Calu3 (cell line): ENCODE data around the gene COQ10A. TPM values are rescaled to one million over a fixed set of nuclear protein-coding genes. Genes with fewer than 3 reads are reported as not detected.
"Not testable (repeated sequence)": the region's sequence is repeated elsewhere in the genome, so short reads cannot be mapped to it uniquely, and the experiment has no call there.

ENCODE experiments used
- BruUV-seq: library from RNA; stranded (reverse); fragments of 400-500 nt; replicated peaks from 2 replicates; lab custom pipeline; 2021; lab: Mats Ljungman, UMichigan
- CTCF ChIA-PET: fragments of 300-600 bp; sonication (Branson Sonifier 250); formaldehyde crosslinking; loops from one replicate; lab custom pipeline; 2022; ENCODE audit warnings: antibody characterized with exemption; lab: Charles Lee
- DNase-seq: peaks from one replicate; pipeline ENCODE4 v3.0.0; 2022
- H3K27ac Mint-ChIP-seq: one replicate; pipeline ENCODE4 v1.8.0; 2022; ENCODE audit warnings: mixed read lengths; ENCODE audit not compliant: unreplicated experiment
- H3K27me3 Mint-ChIP-seq: one replicate; pipeline ENCODE4 v1.8.0; 2022; ENCODE audit warnings: mixed read lengths; ENCODE audit not compliant: unreplicated experiment
- H3K36me3 Mint-ChIP-seq: one replicate; pipeline ENCODE4 v1.8.0; 2022; ENCODE audit warnings: mild to moderate bottlenecking, moderate library complexity, mixed read lengths; ENCODE audit not compliant: insufficient read depth, unreplicated experiment
- H3K4me1 Mint-ChIP-seq: one replicate; pipeline ENCODE4 v1.8.0; 2022; ENCODE audit warnings: mild to moderate bottlenecking, low read depth, mixed read lengths; ENCODE audit not compliant: unreplicated experiment
- H3K4me3 Mint-ChIP-seq: one replicate; pipeline ENCODE4 v1.8.0; 2022; ENCODE audit warnings: mild to moderate bottlenecking, low read depth, moderate library complexity, mixed read lengths; ENCODE audit not compliant: unreplicated experiment
- H3K9me3 Mint-ChIP-seq: one replicate; pipeline ENCODE4 v1.8.0; 2022; ENCODE audit warnings: low read depth, mixed read lengths; ENCODE audit not compliant: unreplicated experiment
- CTCF ChIP-seq: fragments of 200-600 bp; IDR thresholded peaks from one replicate; pipeline ENCODE4 v1.8.0; 2022; ENCODE audit warnings: antibody characterized with exemption; ENCODE audit not compliant: unreplicated experiment
- intact Hi-C: fragments of 100-400 bp; cut with micrococcal nuclease; formaldehyde crosslinking; loops from one replicate; pipeline ENCODE4 v1.10.0; 2022; ENCODE audit not compliant: unreplicated experiment
- total RNA-seq: library from RNA; stranded (reverse); gene quantifications from 2 replicates; pipeline ENCODE4 v1.2.3, GENCODE V29; 2022

The COQ10A gene
- total RNA-seq, 1 experiment from 2014 or later: 11.4 TPM

- Mint-ChIP-seq H3K4me3 (no peak overlapping the region), H3K9me3 (no peaks in the 10 kb centered on the region), H3K36me3 (peaks cover 60% of the 10 kb centered on the region), H3K4me1 (peaks cover 8% of the 10 kb centered on the region), H3K27me3 (no peaks in the 10 kb centered on the region), H3K27ac (no peak overlapping the region)
- no peak for TF ChIP-seq CTCF
- no peak for DNase-seq
- no TSS peak for BruUV-seq
- CTCF ChIA-PET: interaction anchor here (0.6 to 1.0 kb wide), 3 partner anchors 13 to 427 kb away, joined by 3 to 4 read pairs (median 3); partner anchors contain the start of gene ANKRD52
- intact Hi-C loops: no loop called here
Observed at GRCh38 chr12:56271031-56271430, 4.3 kb downstream of the COQ10A start.

- CTCF ChIA-PET, H3K9me3 Mint-ChIP-seq, intact Hi-C loops, H3K4me1 Mint-ChIP-seq, DNase-seq, H3K27ac Mint-ChIP-seq, H3K4me3 Mint-ChIP-seq, H3K27me3 Mint-ChIP-seq: not testable (repeated sequence)
- peaks cover 57% of the 10 kb centered on the region for H3K36me3 Mint-ChIP-seq
- BruUV-seq: TSS peak; percentile 44
Observed at GRCh38 chr12:56272468-56272867, 5.7 kb downstream of the COQ10A start.

- H3K27me3 Mint-ChIP-seq: no peaks in the 10 kb centered on the region
- CTCF ChIA-PET: no interaction called here
- intact Hi-C loops: no loop called here
- no peak overlapping the region for H3K4me3 Mint-ChIP-seq
- peaks cover 68% of the 10 kb centered on the region for H3K36me3 Mint-ChIP-seq
- no peaks in the 10 kb centered on the region for H3K4me1 Mint-ChIP-seq
- DNase-seq: no peak
- no peaks in the 10 kb centered on the region for H3K9me3 Mint-ChIP-seq
- BruUV-seq: no TSS peak
- TF ChIP-seq CTCF: no peak
- no peak overlapping the region for H3K27ac Mint-ChIP-seq
Observed at GRCh38 chr12:56274299-56274698, 7.6 kb downstream of the COQ10A start.

GRCh38 chr12:56278905-56279304 is 12.2 kb downstream of the COQ10A start:
- no peak overlapping the region for H3K4me3 Mint-ChIP-seq
- no peak for DNase-seq
- intact Hi-C loops: no loop called here
- H3K27me3 Mint-ChIP-seq: no peaks in the 10 kb centered on the region
- no TSS peak for BruUV-seq
- TF ChIP-seq CTCF: no peak
- CTCF ChIA-PET: interaction anchor here (0.8 kb wide), 1 partner anchor 35 kb away, joined by 3 read pairs; no protein-coding TSS in a partner anchor
- H3K36me3 Mint-ChIP-seq: peaks cover 73% of the 10 kb centered on the region
- no peaks in the 10 kb centered on the region for H3K4me1 Mint-ChIP-seq
- H3K27ac Mint-ChIP-seq: no peak overlapping the region
- no peaks in the 10 kb centered on the region for H3K9me3 Mint-ChIP-seq

- CTCF ChIA-PET: no interaction called here
- no peak overlapping the region for H3K4me3 Mint-ChIP-seq
- H3K9me3 Mint-ChIP-seq: no peaks in the 10 kb centered on the region
- intact Hi-C loops: no loop called here
- no peaks in the 10 kb centered on the region for H3K27me3 Mint-ChIP-seq
- peaks cover 83% of the 10 kb centered on the region for H3K36me3 Mint-ChIP-seq
- no peak overlapping the region for H3K27ac Mint-ChIP-seq
- no TSS peak for BruUV-seq
- DNase-seq: no peak
- no peaks in the 10 kb centered on the region for H3K4me1 Mint-ChIP-seq
- TF ChIP-seq CTCF: no peak
Observed at GRCh38 chr12:56280849-56281248, 14.1 kb downstream of the COQ10A start.
